ENCODE measurements around the gene MTFP1.
"Not testable (repeated sequence)": the region's sequence is repeated elsewhere in the genome, so short reads cannot be mapped to it uniquely, and the experiment has no call there.

Gene MTFP1

GRCh38 chr22:30397656-30398635 is 27.6 kb upstream of the MTFP1 start:
- peak overlapping the region; percentile 90 for H3K4me3 Mint-ChIP-seq
- no peak for ATAC-seq
- peaks cover 28% of the 10 kb centered on the region for H3K4me1 Mint-ChIP-seq
- H3K9me3 Mint-ChIP-seq: no peaks in the 10 kb centered on the region
- H3K27me3 Mint-ChIP-seq: peaks cover 31% of the 10 kb centered on the region
- no peaks in the 10 kb centered on the region for H3K36me3 Mint-ChIP-seq
- H3K27ac Mint-ChIP-seq: peak overlapping the region; percentile 84

DNA sequence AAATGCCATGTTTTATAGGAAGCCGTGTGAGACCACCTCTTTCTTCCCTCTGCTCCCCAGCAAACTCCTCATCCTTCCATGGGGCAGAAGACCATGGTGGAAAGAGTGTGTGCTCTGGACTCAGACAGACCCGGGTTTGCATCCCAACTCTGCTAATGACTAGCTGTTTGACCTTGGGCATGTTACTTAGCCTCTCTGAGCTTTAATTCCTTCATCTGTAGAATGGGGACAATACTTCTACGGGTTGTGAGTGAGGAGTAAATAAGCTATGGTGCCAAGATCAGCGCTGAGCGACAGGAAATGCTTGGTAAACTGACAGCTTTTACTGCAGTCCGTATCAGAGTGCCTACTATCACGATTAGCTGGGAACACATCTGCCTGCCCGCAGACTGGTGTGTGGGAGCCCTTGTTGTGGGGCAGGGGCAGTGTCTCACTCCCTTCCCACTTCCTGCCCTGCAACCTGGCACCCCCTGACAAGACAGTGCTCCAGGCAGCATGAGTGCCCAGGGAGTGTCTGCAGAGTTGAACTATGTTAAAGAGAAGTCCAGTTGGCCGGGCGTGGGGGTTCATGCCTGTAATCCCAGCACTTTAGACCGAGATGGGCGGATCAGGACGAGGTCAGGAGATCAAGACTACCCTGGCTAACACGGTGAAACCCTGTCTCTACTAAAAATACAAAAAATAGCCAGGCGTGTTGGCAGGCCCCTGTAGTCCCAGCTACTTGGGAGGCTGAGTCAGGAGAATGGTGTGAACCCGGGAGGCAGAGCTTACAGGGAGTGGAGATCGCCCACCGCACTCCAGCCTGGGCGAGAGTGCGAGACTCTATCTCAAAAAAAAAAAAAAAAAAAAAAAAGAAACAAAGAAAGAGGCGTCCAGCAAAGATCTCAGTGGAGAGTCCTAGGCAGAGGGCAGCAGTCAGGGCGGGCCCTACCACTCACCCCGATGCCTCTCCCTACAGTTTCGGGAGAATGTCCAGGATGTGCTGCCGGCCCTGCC is 26.6 kb upstream of the MTFP1 start:
- H3K27me3 Mint-ChIP-seq: peaks cover 31% of the 10 kb centered on the region
- no peaks in the 10 kb centered on the region for H3K9me3 Mint-ChIP-seq
- no peaks in the 10 kb centered on the region for H3K36me3 Mint-ChIP-seq
- ATAC-seq: no peak
- no peak overlapping the region for H3K4me3 Mint-ChIP-seq
- peaks cover 21% of the 10 kb centered on the region for H3K4me1 Mint-ChIP-seq
- no peak overlapping the region for H3K27ac Mint-ChIP-seq

DNA sequence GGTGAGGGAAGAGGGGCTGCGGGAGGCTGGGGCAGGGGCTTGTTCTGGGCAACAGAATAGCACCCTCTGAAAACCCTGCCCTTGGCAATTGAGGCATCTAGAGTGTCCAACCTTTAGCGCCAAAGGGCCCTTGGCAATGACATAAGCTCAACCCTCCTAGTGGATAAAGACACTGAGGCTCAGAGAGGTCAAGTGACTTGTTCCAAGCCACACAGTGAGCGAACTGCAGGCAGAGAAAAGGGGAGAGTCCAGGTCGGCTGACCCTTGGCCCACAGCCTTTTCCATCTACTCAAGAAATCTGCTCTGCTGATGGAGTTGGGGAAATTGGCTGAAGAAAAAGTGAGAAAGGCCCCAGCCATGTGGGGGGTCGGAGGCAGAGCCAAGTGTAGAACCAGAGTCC is 25.9 kb upstream of the MTFP1 start:
- peaks cover 31% of the 10 kb centered on the region for H3K27me3 Mint-ChIP-seq
- H3K27ac Mint-ChIP-seq: no peak overlapping the region

GRCh38 chr22:30400159-30400558 is 25.4 kb upstream of the MTFP1 start:
- Mint-ChIP-seq H3K4me1 (peaks cover 21% of the 10 kb centered on the region), H3K9me3 (no peaks in the 10 kb centered on the region), H3K27me3 (peaks cover 31% of the 10 kb centered on the region), H3K27ac (no peak overlapping the region), H3K36me3 (no peaks in the 10 kb centered on the region), H3K4me3 (no peak overlapping the region)
- no peak for ATAC-seq

More for the DNA sequence above, 25.9 kb upstream of the MTFP1 start:
- ATAC-seq: no peak
- no peaks in the 10 kb centered on the region for H3K9me3 Mint-ChIP-seq
- H3K36me3 Mint-ChIP-seq: no peaks in the 10 kb centered on the region
- H3K4me3 Mint-ChIP-seq: no peak overlapping the region
- H3K4me1 Mint-ChIP-seq: peaks cover 21% of the 10 kb centered on the region

GRCh38 chr22:30401024-30401423 is 24.5 kb upstream of the MTFP1 start:
- not testable (repeated sequence) for ATAC-seq, H3K36me3 Mint-ChIP-seq, H3K4me3 Mint-ChIP-seq, H3K9me3 Mint-ChIP-seq, H3K27ac Mint-ChIP-seq
- H3K4me1 Mint-ChIP-seq: peaks cover 21% of the 10 kb centered on the region
- H3K27me3 Mint-ChIP-seq: peaks cover 31% of the 10 kb centered on the region

- H3K4me1 Mint-ChIP-seq: peaks cover 15% of the 10 kb centered on the region
- no peaks in the 10 kb centered on the region for H3K9me3 Mint-ChIP-seq
- no peak for ATAC-seq
- peaks cover 5% of the 10 kb centered on the region for H3K36me3 Mint-ChIP-seq
- peaks cover 20% of the 10 kb centered on the region for H3K27me3 Mint-ChIP-seq
- H3K4me3 Mint-ChIP-seq: no peak overlapping the region
- no peak overlapping the region for H3K27ac Mint-ChIP-seq
These were observed 23.4 kb upstream of the MTFP1 start for GRCh38 chr22:30402028-30402765.

DNA sequence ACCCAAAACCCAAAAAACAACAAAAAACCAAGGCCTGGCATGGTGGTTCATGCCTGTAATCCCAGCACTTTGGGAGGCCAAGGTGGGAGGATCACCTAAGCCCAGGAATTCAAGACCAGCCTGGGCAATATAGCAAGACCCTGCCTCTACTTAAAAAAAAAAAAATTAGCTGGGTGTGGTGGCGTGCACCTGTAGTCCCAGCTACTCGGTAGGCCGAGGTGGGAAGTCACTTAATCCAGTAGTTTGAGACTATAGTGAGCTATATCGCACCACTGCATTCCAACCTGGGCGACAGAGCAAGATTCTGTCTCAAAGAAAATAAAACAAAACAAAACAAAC is 22.8 kb upstream of the MTFP1 start:
- not testable (repeated sequence) for H3K4me3 Mint-ChIP-seq, H3K27ac Mint-ChIP-seq, H3K36me3 Mint-ChIP-seq, ATAC-seq, H3K9me3 Mint-ChIP-seq
- H3K27me3 Mint-ChIP-seq: peaks cover 14% of the 10 kb centered on the region
- H3K4me1 Mint-ChIP-seq: peaks cover 11% of the 10 kb centered on the region

DNA sequence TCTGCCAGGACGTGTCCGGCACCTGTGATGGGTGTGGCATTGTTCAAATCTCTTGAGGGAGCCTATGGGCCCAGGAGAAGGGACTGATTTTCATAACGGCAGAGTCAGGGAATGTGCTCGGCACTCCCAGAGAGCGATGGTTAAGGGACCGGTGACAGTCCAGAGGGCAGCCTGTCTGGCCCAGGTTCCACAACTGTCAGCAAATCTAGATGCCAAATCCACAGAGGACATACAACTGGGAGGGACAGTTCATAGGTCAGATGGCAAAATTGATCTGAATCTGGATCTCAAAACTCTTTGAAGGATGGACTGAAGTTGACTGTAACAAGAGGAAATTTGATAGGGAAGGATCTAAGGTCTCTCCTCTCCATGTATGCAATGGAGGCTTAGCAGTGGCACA is 21.3 kb upstream of the MTFP1 start:
- no peaks in the 10 kb centered on the region for H3K9me3 Mint-ChIP-seq
- peaks cover 6% of the 10 kb centered on the region for H3K4me1 Mint-ChIP-seq
- H3K4me3 Mint-ChIP-seq: no peak overlapping the region
- no peak overlapping the region for H3K27ac Mint-ChIP-seq
- no peak for ATAC-seq
- H3K36me3 Mint-ChIP-seq: peaks cover 6% of the 10 kb centered on the region
- H3K27me3 Mint-ChIP-seq: peaks cover 2% of the 10 kb centered on the region

DNA sequence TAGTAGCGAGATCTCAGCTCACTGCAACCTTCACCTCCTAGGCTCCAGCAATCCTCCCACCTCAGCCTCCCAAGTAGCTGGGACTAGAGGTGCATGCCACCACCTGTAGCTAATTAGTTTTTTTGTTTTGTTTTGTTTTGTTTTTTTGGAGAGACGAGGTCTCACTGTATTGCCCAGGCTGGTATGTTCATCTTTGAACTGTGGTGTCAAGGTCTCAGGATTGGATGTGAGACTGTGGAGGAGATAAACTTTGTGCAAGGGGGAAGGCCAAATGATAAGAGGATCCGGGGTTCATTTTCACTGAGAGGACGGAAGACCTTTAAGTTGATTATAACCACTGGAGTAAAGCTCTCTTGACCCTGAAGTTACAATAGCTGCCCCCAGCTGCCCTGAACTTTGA is 19.8 kb upstream of the MTFP1 start:
- no peak overlapping the region for H3K4me3 Mint-ChIP-seq
- H3K9me3 Mint-ChIP-seq: no peaks in the 10 kb centered on the region
- H3K36me3 Mint-ChIP-seq: peaks cover 7% of the 10 kb centered on the region
- H3K27ac Mint-ChIP-seq: no peak overlapping the region
- ATAC-seq: no peak
- H3K27me3 Mint-ChIP-seq: no peaks in the 10 kb centered on the region
- H3K4me1 Mint-ChIP-seq: peaks cover 6% of the 10 kb centered on the region

DNA sequence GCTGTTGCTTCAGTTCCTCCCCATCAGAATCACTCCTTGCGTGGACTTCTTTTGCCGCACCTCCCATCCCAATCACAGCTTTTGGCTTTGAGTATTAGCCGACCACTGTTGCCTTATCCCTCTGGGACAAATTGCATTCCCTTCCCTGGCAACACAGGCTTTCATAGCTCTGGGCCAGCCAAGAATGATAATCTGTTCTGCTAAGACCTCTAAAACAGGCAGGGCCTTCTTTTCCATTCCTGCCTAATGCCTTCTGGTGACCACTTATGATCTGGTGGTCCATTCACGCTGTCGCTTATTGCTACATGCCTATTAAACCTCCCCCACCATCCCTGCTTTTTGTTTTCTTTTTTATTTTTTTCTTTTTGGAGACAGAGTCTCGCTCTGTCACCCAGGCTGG is 19.2 kb upstream of the MTFP1 start:
- H3K9me3 Mint-ChIP-seq: no peaks in the 10 kb centered on the region
- no peaks in the 10 kb centered on the region for H3K27me3 Mint-ChIP-seq
- no peak overlapping the region for H3K27ac Mint-ChIP-seq
- peaks cover 13% of the 10 kb centered on the region for H3K36me3 Mint-ChIP-seq
- H3K4me1 Mint-ChIP-seq: peaks cover 6% of the 10 kb centered on the region
- H3K4me3 Mint-ChIP-seq: no peak overlapping the region
- ATAC-seq: no peak

- no peak for ATAC-seq
- Mint-ChIP-seq H3K4me1 (no peaks in the 10 kb centered on the region), H3K27me3 (no peaks in the 10 kb centered on the region), H3K36me3 (peaks cover 13% of the 10 kb centered on the region), H3K9me3 (no peaks in the 10 kb centered on the region), H3K27ac (no peak overlapping the region), H3K4me3 (no peak overlapping the region)
These were observed 17.0 kb upstream of the MTFP1 start for GRCh38 chr22:30408388-30409102.

DNA sequence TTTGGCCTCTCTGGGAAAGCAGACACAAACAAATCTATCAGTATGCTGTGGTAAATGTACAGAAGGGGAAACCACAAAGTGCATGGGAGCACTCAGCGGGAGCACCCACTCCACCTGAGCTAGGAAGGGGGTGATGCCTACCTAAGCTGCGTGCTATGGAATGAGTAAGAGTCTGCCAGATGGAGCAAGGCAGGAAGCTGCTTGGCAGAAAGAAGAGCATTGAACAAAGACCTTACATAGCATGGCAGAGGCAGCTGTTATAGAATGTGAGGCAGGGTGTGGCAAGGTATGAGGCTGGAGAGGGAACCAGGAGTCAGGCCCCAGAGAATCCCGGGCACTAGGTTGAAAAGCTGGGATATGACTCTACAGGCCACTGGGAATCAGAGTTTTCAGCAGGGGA is 13.8 kb upstream of the MTFP1 start:
- no peaks in the 10 kb centered on the region for H3K27me3 Mint-ChIP-seq
- H3K9me3 Mint-ChIP-seq: no peaks in the 10 kb centered on the region
- peaks cover 26% of the 10 kb centered on the region for H3K36me3 Mint-ChIP-seq
- H3K4me3 Mint-ChIP-seq: no peak overlapping the region
- H3K4me1 Mint-ChIP-seq: no peaks in the 10 kb centered on the region
- H3K27ac Mint-ChIP-seq: no peak overlapping the region
- no peak for ATAC-seq

DNA sequence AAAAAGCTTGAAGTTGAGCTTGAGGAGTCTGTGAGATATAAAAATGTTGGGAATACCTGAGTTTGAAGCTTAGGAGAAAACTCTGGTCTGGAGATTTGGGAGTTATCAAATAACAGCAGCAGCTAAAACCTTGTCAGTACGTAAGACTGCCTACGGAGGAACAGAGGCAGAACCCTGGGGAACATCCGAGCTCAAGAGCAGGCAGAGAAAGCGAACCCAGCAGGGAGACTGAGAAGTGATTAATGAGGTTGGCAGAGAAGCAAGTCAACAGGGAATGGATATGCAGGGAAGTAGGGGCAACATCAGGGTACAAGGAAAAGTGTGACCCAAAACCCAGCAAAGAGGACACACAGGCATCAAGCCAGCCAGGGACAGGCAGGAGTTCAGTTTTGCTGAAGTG is 12.6 kb upstream of the MTFP1 start:
- Mint-ChIP-seq H3K4me1 (no peaks in the 10 kb centered on the region), H3K4me3 (no peak overlapping the region), H3K27ac (no peak overlapping the region), H3K27me3 (no peaks in the 10 kb centered on the region), H3K36me3 (peaks cover 24% of the 10 kb centered on the region), H3K9me3 (no peaks in the 10 kb centered on the region)
- ATAC-seq: no peak

GRCh38 chr22:30413745-30414524 is 11.6 kb upstream of the MTFP1 start:
- no peaks in the 10 kb centered on the region for H3K4me1 Mint-ChIP-seq
- ATAC-seq: no peak
- H3K4me3 Mint-ChIP-seq: no peak overlapping the region
- no peaks in the 10 kb centered on the region for H3K27me3 Mint-ChIP-seq
- peaks cover 24% of the 10 kb centered on the region for H3K36me3 Mint-ChIP-seq
- H3K9me3 Mint-ChIP-seq: no peaks in the 10 kb centered on the region
- no peak overlapping the region for H3K27ac Mint-ChIP-seq
